Smooth muscle cell (in vitro differentiated cells): ENCODE results near the gene ATG101. TPM values are rescaled to one million over a fixed set of nuclear protein-coding genes. Genes with fewer than 3 reads are reported as not detected.

Experiments used
- DNase-seq: peaks from one replicate; lab custom pipeline; 2025; ENCODE audit not compliant: unreplicated experiment; lab: John Stamatoyannopoulos, UW
- H2AFZ ChIP-seq: fragments of 200-600 bp; sonication (generic); 2 replicates; pipeline ENCODE4 v1.6.0; 2016; ENCODE audit warnings: antibody characterized with exemption, low read depth, mild to moderate bottlenecking
- H3F3A ChIP-seq: fragments of 200-600 bp; sonication (generic); 2 replicates; pipeline ENCODE4 v1.6.0; 2017; ENCODE audit warnings: antibody characterized with exemption, low read depth
- H3K27ac ChIP-seq: fragments of 200-600 bp; sonication (generic); 2 replicates; pipeline ENCODE4 v1.5.1; 2016; ENCODE audit warnings: low read depth, mild to moderate bottlenecking
- H3K27me3 ChIP-seq: fragments of 200-600 bp; sonication (generic); 2 replicates; pipeline ENCODE4 v1.6.1; 2016; ENCODE audit warnings: low read depth, mild to moderate bottlenecking
- H3K36me3 ChIP-seq: fragments of 200-600 bp; sonication (generic); 2 replicates; pipeline ENCODE4 v1.5.1; 2016; ENCODE audit warnings: low read depth
- H3K4me1 ChIP-seq: fragments of 200-600 bp; sonication (generic); 2 replicates; pipeline ENCODE4 v1.5.1; 2016; ENCODE audit warnings: low read depth
- H3K4me2 ChIP-seq: fragments of 200-600 bp; sonication (generic); 2 replicates; pipeline ENCODE4 v1.6.0; 2016; ENCODE audit warnings: mild to moderate bottlenecking
- H3K4me3 ChIP-seq: fragments of 200-600 bp; sonication (generic); 2 replicates; pipeline ENCODE4 v1.5.1; 2016; ENCODE audit warnings: mild to moderate bottlenecking
- H3K79me2 ChIP-seq: fragments of 200-600 bp; sonication (generic); 2 replicates; pipeline ENCODE4 v1.6.0; 2016; ENCODE audit warnings: low read depth, mild to moderate bottlenecking
- H3K9ac ChIP-seq: fragments of 200-600 bp; sonication (generic); 2 replicates; pipeline ENCODE4 v1.6.0; 2016; ENCODE audit warnings: low read depth
- H3K9me3 ChIP-seq: fragments of 200-600 bp; sonication (generic); replicated peaks from 2 replicates; pipeline ENCODE4 v1.5.1; 2016; ENCODE audit warnings: low read depth
- H4K20me1 ChIP-seq: fragments of 200-600 bp; sonication (generic); 2 replicates; pipeline ENCODE4 v1.6.0; 2016; ENCODE audit warnings: low read depth
- CTCF ChIP-seq: fragments of 200-600 bp; sonication (generic); IDR thresholded peaks from 2 replicates; pipeline ENCODE4 v1.5.1; 2017; ENCODE audit warnings: borderline replicate concordance, mild to moderate bottlenecking, antibody characterized with exemption; ENCODE audit not compliant: insufficient read depth, poor library complexity, severe bottlenecking
- WGBS: methylation state at CpG from one replicate; pipeline ENCODE4 v1.1.7; 2016; ENCODE audit warnings: low lambda C conversion rate; 5-methylcytosine and 5-hydroxymethylcytosine counted together
- polyA plus RNA-seq: library from polyadenylated mRNA; unstranded; fragments of >200 nt; fragmentation: Nextera tagmentation; extraction: Ambion mirVana; gene quantifications from 2 replicates; pipeline ENCODE4 v1.2.1, GENCODE V29; 2016
- total RNA-seq: library from RNA; depleted of rRNA; stranded (reverse); fragments of >200 nt; gene quantifications from 2 replicates; pipeline ENCODE4 v1.2.3, GENCODE V29; 2014

The ATG101 gene
- total and polyA plus RNA-seq, 2 experiments from 2014 or later: 73.4 to 114 TPM

DNA sequence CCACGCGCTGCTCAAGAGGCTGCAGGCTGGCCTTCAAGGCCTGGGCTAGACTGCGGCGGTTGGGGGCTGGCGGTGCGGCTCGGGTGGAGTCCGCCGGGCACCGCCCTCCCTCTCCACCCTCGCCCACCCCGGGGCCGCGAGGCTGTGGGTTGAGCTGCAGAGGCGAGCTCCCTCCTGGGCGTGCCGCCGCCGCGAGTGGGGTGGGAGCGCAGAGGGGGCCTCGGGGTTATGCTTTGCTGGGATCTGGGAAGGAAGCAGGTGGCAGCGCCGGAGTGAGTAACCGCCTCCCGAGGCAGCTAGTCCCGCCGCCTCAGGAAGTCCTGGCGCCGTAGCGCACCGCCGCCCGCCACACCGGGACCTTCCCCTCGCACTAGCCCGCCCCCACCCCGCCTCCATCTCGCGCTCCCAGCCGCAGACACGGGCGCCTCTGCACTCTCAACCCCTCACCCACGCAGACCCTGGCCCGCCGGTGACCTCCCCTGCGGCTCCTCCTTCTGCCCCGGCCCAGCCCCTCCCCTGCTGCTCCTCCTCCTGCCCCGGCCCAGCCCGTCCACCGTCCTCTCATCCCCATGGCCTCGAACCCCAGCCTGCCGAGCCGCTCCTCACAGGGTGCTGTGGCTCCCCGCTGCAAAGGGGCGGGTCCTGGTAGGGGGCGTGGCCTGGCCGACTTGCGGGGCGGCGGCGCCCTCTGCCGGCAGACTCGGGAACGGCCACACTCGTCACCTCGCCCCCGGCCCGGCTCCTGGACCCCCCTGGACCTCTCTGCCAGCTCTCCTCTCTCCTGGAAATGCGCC lies 46.4 kb upstream of the ATG101 start:
- 3% methylated on average over 28 of the region's 70 CpGs for WGBS
- Histone ChIP-seq H3F3A (no peaks in the 10 kb centered on the region), H4K20me1 (no peaks in the 10 kb centered on the region), H3K4me1 (no peaks in the 10 kb centered on the region), H3K9me3 (no peaks in the 10 kb centered on the region), H3K27me3 (no peaks in the 10 kb centered on the region), H3K36me3 (no peaks in the 10 kb centered on the region), H3K79me2 (no peaks in the 10 kb centered on the region), H3K9ac (no peak overlapping the region), H3K4me3 (peak overlapping the region; percentile 47), H2AFZ (peak overlapping the region; percentile 68), H3K27ac (no peak overlapping the region), H3K4me2 (peak overlapping the region; percentile 87)
- peak; percentile 98 for TF ChIP-seq CTCF
- peak; percentile 82 for DNase-seq

GRCh38 chr12:52023976-52024688 lies 45.6 kb upstream of the ATG101 start:
- no peak for DNase-seq
- Histone ChIP-seq H3K4me1 (peaks cover 3% of the 10 kb centered on the region), H3K4me2 (peak overlapping the region; percentile 87), H3F3A (no peaks in the 10 kb centered on the region), H3K9ac (no peak overlapping the region), H3K9me3 (no peaks in the 10 kb centered on the region), H4K20me1 (no peaks in the 10 kb centered on the region), H3K4me3 (peak overlapping the region; percentile 47), H3K36me3 (no peaks in the 10 kb centered on the region), H2AFZ (peak overlapping the region; percentile 68), H3K27ac (no peak overlapping the region), H3K27me3 (no peaks in the 10 kb centered on the region), H3K79me2 (no peaks in the 10 kb centered on the region)
- WGBS: 39% methylated on average over 20 of the region's 20 CpGs
- no peak for TF ChIP-seq CTCF

GRCh38 chr12:52024845-52025230 lies 44.9 kb upstream of the ATG101 start:
- Histone ChIP-seq H3K27ac (no peak overlapping the region), H3K27me3 (no peaks in the 10 kb centered on the region), H3K9me3 (no peaks in the 10 kb centered on the region), H3K4me1 (peaks cover 6% of the 10 kb centered on the region), H3K4me3 (no peak overlapping the region), H3K79me2 (no peaks in the 10 kb centered on the region), H3K4me2 (peak overlapping the region; percentile 87), H3K36me3 (no peaks in the 10 kb centered on the region), H2AFZ (no peak overlapping the region), H3F3A (no peaks in the 10 kb centered on the region), H3K9ac (no peak overlapping the region), H4K20me1 (no peaks in the 10 kb centered on the region)
- DNase-seq: no peak
- WGBS: 88% methylated on average over 15 of the region's 15 CpGs
- TF ChIP-seq CTCF: no peak
